Measurements from ENCODE around the gene SAP30BP.

DNA sequence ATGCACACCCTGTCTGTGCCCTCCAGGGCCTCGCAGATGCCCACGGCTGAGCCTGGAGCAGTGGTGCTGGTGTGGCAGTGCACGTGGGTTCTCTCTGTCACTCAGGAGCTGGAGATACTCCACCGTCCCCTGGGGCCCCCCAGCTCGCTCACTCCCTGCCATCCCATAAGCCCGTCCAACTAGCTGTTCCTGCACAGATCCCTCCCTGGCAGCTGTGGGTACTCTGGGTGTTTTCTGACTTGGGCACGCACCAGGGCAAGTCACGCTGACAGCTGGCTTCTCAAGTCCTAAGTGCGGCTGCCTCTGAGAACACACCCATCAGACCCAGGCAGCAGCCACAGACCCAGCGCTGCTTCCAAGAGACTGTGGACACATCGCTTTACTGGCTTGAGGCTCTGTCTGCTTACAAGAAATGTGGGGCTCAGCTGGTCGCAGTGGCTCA is 28.7 kb downstream of the SAP30BP start:
- TF ChIP-seq SUZ12 (IDR thresholded peaks at IDR 0.05; ENCODE audit: extremely low read depth, insufficient read depth, insufficient read length) (no peak), ZNF274 (IDR thresholded peaks at IDR 0.05; ENCODE audit: low read depth, low read length) (no peak), YY1 (IDR thresholded peaks at IDR 0.05; ENCODE audit: insufficient read depth, insufficient read length) (no peak)

All from NT2/D1 (cell line).